Mucosa of descending colon (tissue), 3 donors: ENCODE results near the gene SLC46A1. TPM values are rescaled to one million over a fixed set of nuclear protein-coding genes. Genes with fewer than 3 reads are reported as not detected.
"Not testable (repeated sequence)": the region's sequence is repeated elsewhere in the genome, so short reads cannot be mapped to it uniquely, and the experiment has no call there.

Source experiments
- ATAC-seq: fragments of 200-7000 bp; cut with Tn5 transposase; one replicate; pipeline ENCODE4 v1.9.1; 2020; ENCODE audit warnings: mild to moderate bottlenecking, moderate library complexity
- DNase-seq, 3 donors: peaks; one replicate each; pipeline ENCODE4 v3.0.0-alpha.2; 2020
- H3K36me3 ChIP-seq: fragments of 200-600 bp; one replicate; pipeline ENCODE4 v1.8.0; 2021; ENCODE audit warnings: low read depth, mild to moderate bottlenecking
- H3K4me1 ChIP-seq: fragments of 200-600 bp; one replicate; pipeline ENCODE4 v1.8.0; 2021; ENCODE audit warnings: low read depth, mild to moderate bottlenecking
- H3K4me3 ChIP-seq: fragments of 200-600 bp; one replicate; pipeline ENCODE4 v1.8.0; 2021; ENCODE audit warnings: mild to moderate bottlenecking
- H3K9me3 ChIP-seq: fragments of 200-600 bp; one replicate; pipeline ENCODE4 v1.8.0; 2021; ENCODE audit warnings: mild to moderate bottlenecking
- CTCF ChIP-seq: fragments of 200-600 bp; IDR thresholded peaks from one replicate; pipeline ENCODE4 v1.8.0; 2022; ENCODE audit warnings: antibody characterized with exemption, mild to moderate bottlenecking
- intact Hi-C, 2 donors: fragments of 100-400 bp; cut with DNase I in 1 of 2; cut with micrococcal nuclease in 1 of 2; formaldehyde crosslinking; loops; one replicate each; pipeline versions ENCODE4 v1.11.0 to v1.11.1; 2022; cut with DNase I, micrococcal nuclease
- total RNA-seq, 3 donors: library from RNA; stranded (reverse); fragmentation: NEBNext Ultra II Directional in 2 of 3; extraction: Animal tissue kit (Norgen Biotek cat#: 25700) in 2 of 3; gene quantifications; one replicate each; pipeline versions ENCODE4 v1.2.1 to v1.2.4, GENCODE V29; 2021 to 2023
- donor health status: DM: no; HTN: no; CAD: no; lungs with moderate emphysema.
- donor health status: DM: no; HTN: no; CAD: no.
- donor health status: DM: no; HTN: yes; CAD: no.

Gene SLC46A1
- total RNA-seq, 3 donors from 2014 or later, result 4.2 to 10.0 (median 8.6) TPM

GRCh38 chr17:28433721-28434120, 27.7 kb upstream of the SLC46A1 start:
- Histone ChIP-seq H3K36me3 (no peaks in the 10 kb centered on the region), H3K4me1 (no peaks in the 10 kb centered on the region), H3K4me3 (no peak overlapping the region), H3K9me3 (no peaks in the 10 kb centered on the region)
- TF ChIP-seq CTCF, result no peak
- DNase-seq (no peak), ATAC-seq (no peak)
- intact Hi-C loops, result no loop called here

DNA sequence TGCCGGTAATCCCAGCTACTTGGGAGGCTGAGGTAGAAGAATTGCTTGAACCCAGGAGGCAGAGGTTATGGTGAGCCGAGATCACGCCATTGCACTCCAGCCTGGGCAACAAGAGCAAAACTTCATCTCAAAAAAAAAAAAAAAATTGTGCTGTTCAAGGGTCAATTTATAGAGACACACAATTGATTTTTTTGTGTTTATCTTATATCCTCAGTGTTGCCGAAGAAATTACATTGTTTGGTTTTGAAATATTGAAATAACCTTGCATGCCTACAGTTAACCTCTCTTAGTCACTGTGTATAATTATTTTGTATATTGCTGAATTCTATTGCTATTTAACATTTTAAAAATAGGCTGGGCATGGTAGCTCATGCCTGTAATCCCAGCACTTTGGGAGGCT, 22.0 kb upstream of the SLC46A1 start:
- H3K4me1 ChIP-seq, H3K4me3 ChIP-seq, DNase-seq, intact Hi-C loops, H3K36me3 ChIP-seq, ATAC-seq, H3K9me3 ChIP-seq: not testable (repeated sequence)

DNA sequence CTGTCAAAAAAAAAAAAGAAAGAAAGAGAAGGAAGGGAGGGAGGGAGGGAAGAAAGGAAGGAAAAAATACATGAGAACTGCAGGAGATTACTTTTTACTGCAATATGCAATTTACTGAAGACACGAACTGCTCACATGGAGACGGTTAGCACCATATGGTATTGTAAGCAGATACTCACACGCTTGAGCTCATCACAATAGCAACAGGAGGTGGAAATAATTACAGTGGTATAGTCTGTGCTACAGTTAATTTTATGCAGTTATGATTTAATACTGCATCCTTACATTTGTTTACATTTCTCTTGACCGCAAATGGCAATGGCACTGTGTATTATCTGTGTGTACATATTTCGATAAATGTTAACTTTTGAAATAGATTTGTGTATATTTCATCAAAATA, 21.4 kb upstream of the SLC46A1 start:
- Histone ChIP-seq H3K4me1 (no peaks in the 10 kb centered on the region), H3K36me3 (no peaks in the 10 kb centered on the region), H3K9me3 (no peaks in the 10 kb centered on the region), H3K4me3 (no peak overlapping the region)
- no peak for DNase-seq
- intact Hi-C loops, result no loop called here
- ATAC-seq, result no peak
- TF ChIP-seq CTCF, result no peak

DNA sequence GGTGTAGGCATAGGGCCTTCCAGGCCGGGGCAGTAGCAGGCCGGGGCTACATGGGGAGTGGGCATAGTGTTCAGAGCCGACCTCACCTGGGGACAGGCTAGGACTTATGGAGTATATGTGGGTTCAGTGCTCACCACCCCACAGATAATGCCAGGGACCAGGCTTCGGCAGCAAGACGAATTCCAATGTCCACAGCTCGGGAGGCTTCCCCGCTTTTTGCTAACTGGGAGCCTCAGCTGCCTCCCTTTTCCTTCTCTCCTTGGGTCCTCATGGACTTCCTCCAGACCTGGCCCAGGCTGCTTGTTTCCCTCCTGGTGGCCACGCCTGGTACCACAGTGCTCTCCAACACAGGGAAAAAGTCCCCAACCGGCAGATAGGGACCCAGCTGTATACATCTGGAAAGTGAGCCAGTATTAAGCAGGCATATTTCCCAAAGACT, 20.1 kb upstream of the SLC46A1 start:
- Histone ChIP-seq H3K4me3 (no peak overlapping the region), H3K36me3 (no peaks in the 10 kb centered on the region), H3K4me1 (no peaks in the 10 kb centered on the region), H3K9me3 (no peaks in the 10 kb centered on the region)
- DNase-seq (peak in 2 of 3 donors; percentile 33 to 44), ATAC-seq (peak; percentile 75)
- no peak for TF ChIP-seq CTCF
- intact Hi-C loops, result no loop called here

GRCh38 chr17:28425206-28425605, 19.2 kb upstream of the SLC46A1 start:
- H3K36me3 ChIP-seq, result no peaks in the 10 kb centered on the region
- H3K4me1 ChIP-seq, result no peaks in the 10 kb centered on the region
- ATAC-seq, result no peak
- no peak for TF ChIP-seq CTCF
- no peak for DNase-seq
- intact Hi-C loops, result no loop called here
- no peaks in the 10 kb centered on the region for H3K9me3 ChIP-seq
- no peak overlapping the region for H3K4me3 ChIP-seq

DNA sequence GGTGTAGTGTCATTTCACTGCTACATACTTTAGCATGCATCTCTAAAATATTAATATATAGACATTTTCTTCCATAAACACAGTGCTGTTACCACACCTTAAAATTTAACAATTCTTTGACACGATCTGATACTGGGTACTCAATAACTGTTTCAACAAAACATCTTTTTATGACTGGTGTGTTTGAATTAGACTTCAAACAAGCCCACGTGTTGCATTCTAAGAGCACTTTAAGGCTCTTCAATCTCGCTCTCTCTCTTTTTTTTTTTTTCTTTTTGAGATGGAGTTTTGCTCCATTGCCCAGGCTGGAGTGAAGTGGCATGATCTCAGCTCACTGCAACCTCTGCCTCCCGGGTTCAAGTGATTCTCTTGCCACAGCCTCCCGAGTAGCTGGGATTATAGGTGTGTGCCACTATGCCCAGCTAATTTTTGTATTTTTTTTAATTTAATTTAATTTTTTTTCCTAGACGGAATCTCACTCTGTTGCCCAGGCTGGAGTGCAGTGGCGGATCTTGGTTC, 15.8 kb upstream of the SLC46A1 start:
- Histone ChIP-seq H3K36me3 (no peaks in the 10 kb centered on the region), H3K4me1 (no peaks in the 10 kb centered on the region), H3K9me3 (no peaks in the 10 kb centered on the region), H3K4me3 (no peak overlapping the region)
- intact Hi-C loops, result no loop called here
- no peak for TF ChIP-seq CTCF
- DNase-seq, result no peak
- ATAC-seq, result no peak
